ENCODE data around the gene FITM1. TPM values are rescaled to one million over a fixed set of nuclear protein-coding genes. Genes with fewer than 3 reads are reported as not detected.

The FITM1 gene
- total RNA-seq, 1 experiment from 2014 or later, result 0.88 TPM

GRCh38 chr14:24177041-24177825 lies 46.8 kb downstream of the FITM1 start:
- no peak for DNase-seq (ENCODE audit: low spot score)
- in situ Hi-C loops (cut with HindIII; ENCODE audit: low sequenced_read_pairs), result no loop called here

GRCh38 chr14:24177891-24178290 lies 47.4 kb downstream of the FITM1 start:
- in situ Hi-C loops (cut with HindIII; ENCODE audit: low sequenced_read_pairs), result no loop called here
- DNase-seq (ENCODE audit: low spot score), result no peak

DNA sequence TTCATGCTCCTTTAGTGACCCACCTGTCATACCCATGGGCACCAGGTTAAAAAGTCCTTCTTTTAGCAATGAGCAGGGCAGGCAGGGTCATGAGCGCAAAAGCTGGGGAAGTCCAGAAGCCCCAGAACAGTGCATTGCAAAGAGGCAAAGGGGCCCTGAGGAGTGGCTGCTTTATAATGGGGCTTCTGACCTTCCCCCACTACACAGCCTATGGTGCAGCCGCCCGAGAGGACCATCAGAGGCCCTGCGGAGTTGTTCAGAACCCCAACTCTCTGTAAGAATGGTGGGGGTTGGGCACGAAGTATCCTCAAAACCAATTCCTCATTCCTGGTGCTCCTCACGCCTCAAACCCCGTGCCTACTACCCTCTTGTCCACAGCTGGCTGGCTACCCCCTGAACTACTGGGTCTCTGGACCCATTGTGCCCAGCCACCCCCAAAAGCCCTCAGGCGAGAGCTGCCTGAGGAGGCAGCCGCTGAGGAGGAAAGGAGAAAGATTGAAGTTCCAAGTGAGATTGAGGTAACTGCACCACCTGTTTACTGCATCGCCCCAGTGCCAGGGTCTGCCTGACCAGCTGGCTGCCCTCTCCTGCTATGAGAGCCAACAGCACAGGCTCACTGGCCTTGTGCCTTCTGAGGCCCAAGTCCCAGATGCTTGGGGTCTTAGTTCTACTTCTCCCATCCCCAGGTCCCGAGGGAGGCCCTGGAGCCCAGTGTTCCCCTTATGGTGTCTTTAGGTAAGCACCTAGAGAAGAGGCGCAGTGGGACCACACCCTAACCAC lies 48.1 kb downstream of the FITM1 start:
- no peak for DNase-seq (ENCODE audit: low spot score)
- in situ Hi-C loops (cut with HindIII; ENCODE audit: low sequenced_read_pairs), result no loop called here

DNA sequence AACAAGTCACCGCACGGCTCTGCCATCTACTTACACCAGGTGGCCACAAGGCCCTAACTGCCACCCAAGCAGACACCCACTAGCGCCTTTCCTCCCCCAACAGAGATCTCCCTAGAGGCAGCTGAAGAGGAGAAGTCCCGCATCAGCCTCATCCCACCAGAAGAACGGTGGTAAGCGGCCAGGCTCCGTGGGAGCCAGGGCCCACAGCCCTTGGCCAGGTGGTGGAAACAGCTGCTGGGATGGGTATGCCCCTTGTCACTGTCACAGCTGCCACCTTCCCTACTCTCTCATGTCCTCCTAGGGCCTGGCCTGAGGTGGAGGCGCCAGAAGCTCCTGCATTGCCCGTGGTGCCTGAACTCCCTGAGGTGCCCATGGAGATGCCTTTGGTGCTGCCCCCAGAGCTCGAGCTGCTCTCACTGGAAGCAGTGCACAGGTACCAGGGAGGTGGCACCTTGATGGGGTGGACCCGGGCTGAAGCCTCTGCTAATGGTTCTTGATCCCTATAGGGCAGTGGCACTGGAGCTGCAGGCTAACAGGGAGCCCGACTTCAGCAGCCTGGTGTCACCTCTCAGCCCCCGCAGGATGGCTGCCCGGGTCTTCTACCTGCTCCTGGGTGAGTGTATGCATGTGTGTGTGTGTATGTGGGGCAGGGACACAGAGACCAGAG lies 49.0 kb downstream of the FITM1 start:
- in situ Hi-C loops (cut with HindIII; ENCODE audit: low sequenced_read_pairs), result no loop called here
- no peak for DNase-seq (ENCODE audit: low spot score)

DNA sequence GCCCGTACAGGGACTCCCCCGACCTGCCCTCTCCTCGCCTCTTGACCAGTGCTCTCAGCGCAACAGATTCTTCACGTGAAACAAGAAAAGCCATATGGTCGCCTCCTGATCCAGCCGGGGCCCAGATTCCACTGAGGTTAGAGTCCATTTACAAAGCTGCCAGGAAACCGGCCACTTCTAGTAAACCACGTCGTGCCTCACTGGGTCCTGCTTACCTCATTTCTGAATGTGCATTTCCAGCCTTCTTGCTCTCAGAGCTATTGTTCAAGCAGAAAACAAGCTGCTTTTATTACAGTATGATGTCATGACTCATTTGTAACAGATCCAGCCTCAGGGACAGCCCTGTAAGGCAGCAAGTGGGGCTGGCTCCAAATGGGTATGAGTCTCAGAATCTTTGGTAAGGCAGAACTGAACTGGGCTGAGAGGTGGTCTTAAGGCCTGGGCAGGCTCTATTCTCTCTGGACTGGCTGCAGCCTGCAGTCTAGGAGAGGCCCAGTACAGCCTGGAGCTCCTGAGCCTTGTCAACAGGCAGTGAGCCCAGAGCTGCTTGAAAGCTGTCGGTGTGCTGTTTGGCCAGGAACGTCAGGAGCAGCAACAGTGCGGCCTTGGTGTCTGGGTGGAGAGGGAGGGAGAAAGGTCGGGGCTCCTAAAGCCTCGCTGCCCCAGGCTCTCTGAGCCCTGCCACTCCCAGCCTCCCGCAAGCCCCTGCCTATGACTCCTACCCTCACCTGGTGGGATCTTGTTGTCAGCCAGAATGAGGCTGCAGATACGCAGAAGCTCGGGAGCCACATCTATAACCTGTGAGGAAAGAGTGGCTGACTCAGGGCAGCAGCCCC lies 49.7 kb downstream of the FITM1 start:
- DNase-seq (ENCODE audit: low spot score), result peak; percentile 61
- in situ Hi-C loops (cut with HindIII; ENCODE audit: low sequenced_read_pairs), result no loop called here

DNA sequence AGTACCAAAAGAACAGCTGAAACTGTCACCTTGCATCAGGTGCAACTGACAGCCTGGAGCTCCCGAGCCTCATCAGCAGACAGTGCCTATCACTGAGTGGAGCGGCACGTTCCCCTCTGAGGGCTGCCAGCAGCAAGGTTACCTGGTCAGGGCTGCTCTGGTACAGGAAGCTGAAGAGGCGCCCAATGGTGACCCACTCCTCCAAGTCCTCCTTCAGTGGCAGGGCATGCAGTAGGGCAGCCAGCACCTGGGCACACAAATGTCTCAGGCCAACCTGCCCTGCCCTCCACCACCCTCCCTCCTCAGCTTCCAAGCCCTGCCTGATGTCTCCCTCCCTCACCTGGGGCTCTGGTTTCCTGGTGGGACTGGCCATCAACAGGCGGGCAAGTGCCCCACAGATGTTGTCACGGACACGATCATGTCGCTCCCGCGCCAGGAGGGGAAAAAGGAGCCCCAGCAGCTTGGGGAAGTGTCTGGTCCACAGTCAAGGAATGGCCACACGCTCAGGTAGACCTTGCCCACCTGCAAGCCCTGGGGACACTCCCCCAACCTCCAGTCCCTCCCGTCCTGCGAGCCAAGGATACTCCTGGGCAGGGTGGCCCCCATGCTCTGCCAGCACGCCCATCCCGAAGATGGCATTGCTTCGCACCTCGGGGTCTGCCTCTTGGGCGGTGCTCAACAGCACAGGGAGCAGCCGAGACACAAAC lies 51.1 kb downstream of the FITM1 start:
- in situ Hi-C loops (cut with HindIII; ENCODE audit: low sequenced_read_pairs), result no loop called here
- no peak for DNase-seq (ENCODE audit: low spot score)

Other genes with a start within 250 kb of the FITM1 start
- gene DHRS4, start 176.9 kb upstream of the FITM1 start, total RNA-seq (2014; rRNA removed; shearing (Covaris generic)), result 46.2 and 62.7 TPM in 2 replicates
- gene DHRS4L2, start 141.7 kb upstream of the FITM1 start, total RNA-seq (2014; rRNA removed; shearing (Covaris generic)), result 17.3 and 28.1 TPM in 2 replicates
- 0.74 and 1.6 TPM in 2 replicates for gene CARMIL3, start 78.7 kb upstream of the FITM1 start, total RNA-seq (2014; rRNA removed; shearing (Covaris generic))
- not detected in 2 replicates for gene CPNE6, start 59.1 kb upstream of the FITM1 start, total RNA-seq (2014; rRNA removed; shearing (Covaris generic))
- 64.7 and 86.2 TPM in 2 replicates for gene PCK2, start 36.3 kb upstream of the FITM1 start, total RNA-seq (2014; rRNA removed; shearing (Covaris generic))
- 93.8 and 125 TPM in 2 replicates for gene DCAF11, start 15.9 kb upstream of the FITM1 start, total RNA-seq (2014; rRNA removed; shearing (Covaris generic))
- 1.3 and 2.8 TPM in 2 replicates for gene NRL, start 15.7 kb upstream of the FITM1 start, total RNA-seq (2014; rRNA removed; shearing (Covaris generic))
- 57.9 and 58.0 TPM in 2 replicates for gene PSME1, start 5.5 kb downstream of the FITM1 start, total RNA-seq (2014; rRNA removed; shearing (Covaris generic))
- gene EMC9, start 10.9 kb downstream of the FITM1 start, total RNA-seq (2014; rRNA removed; shearing (Covaris generic)), result 33.6 and 45.0 TPM in 2 replicates
- gene PSME2, start 16.0 kb downstream of the FITM1 start, total RNA-seq (2014; rRNA removed; shearing (Covaris generic)), result 162 and 168 TPM in 2 replicates
- 51.9 and 89.7 TPM in 2 replicates for gene RNF31, start 16.8 kb downstream of the FITM1 start, total RNA-seq (2014; rRNA removed; shearing (Covaris generic))
- 8.3 and 14.1 TPM in 2 replicates for gene IRF9, start 30.6 kb downstream of the FITM1 start, total RNA-seq (2014; rRNA removed; shearing (Covaris generic))
- gene REC8, start 41.4 kb downstream of the FITM1 start, total RNA-seq (2014; rRNA removed; shearing (Covaris generic)), result 0.31 TPM in 1 of 2 replicates, not detected in the other
- gene IPO4, start 58.2 kb downstream of the FITM1 start, total RNA-seq (2014; rRNA removed; shearing (Covaris generic)), result 79.5 and 80.4 TPM in 2 replicates
- 26.6 and 50.0 TPM in 2 replicates for gene TM9SF1, start 64.8 kb downstream of the FITM1 start, total RNA-seq (2014; rRNA removed; shearing (Covaris generic))
- not detected in 2 replicates for gene TSSK4, start 75.0 kb downstream of the FITM1 start, total RNA-seq (2014; rRNA removed; shearing (Covaris generic))
- 30.8 and 40.4 TPM in 2 replicates for gene CHMP4A, start 82.8 kb downstream of the FITM1 start, total RNA-seq (2014; rRNA removed; shearing (Covaris generic))
- gene MDP1, start 85.4 kb downstream of the FITM1 start, total RNA-seq (2014; rRNA removed; shearing (Covaris generic)), result 16.6 and 16.9 TPM in 2 replicates
- gene NEDD8, start 101.7 kb downstream of the FITM1 start, total RNA-seq (2014; rRNA removed; shearing (Covaris generic)), result 168 and 186 TPM in 2 replicates
- 116 and 132 TPM in 2 replicates for gene GMPR2, start 102.3 kb downstream of the FITM1 start, total RNA-seq (2014; rRNA removed; shearing (Covaris generic))
- 38.1 and 63.0 TPM in 2 replicates for gene TINF2, start 112.0 kb downstream of the FITM1 start, total RNA-seq (2014; rRNA removed; shearing (Covaris generic))
- gene TGM1, start 132.5 kb downstream of the FITM1 start, total RNA-seq (2014; rRNA removed; shearing (Covaris generic)), result 0.10 TPM in 1 of 2 replicates, not detected in the other
- 19.0 and 23.6 TPM in 2 replicates for gene RABGGTA, start 140.9 kb downstream of the FITM1 start, total RNA-seq (2014; rRNA removed; shearing (Covaris generic))
- gene DHRS1, start 169.1 kb downstream of the FITM1 start, total RNA-seq (2014; rRNA removed; shearing (Covaris generic)), result 3.8 and 11.4 TPM in 2 replicates
- 28.7 and 28.9 TPM in 2 replicates for gene NOP9, start 169.2 kb downstream of the FITM1 start, total RNA-seq (2014; rRNA removed; shearing (Covaris generic))
- gene CIDEB, start 177.3 kb downstream of the FITM1 start, total RNA-seq (2014; rRNA removed; shearing (Covaris generic)), result 1.7 TPM in 1 of 2 replicates, not detected in the other
- gene LTB4R2, start 179.5 kb downstream of the FITM1 start, total RNA-seq (2014; rRNA removed; shearing (Covaris generic)), result 1.8 and 5.4 TPM in 2 replicates
- gene LTB4R, start 180.8 kb downstream of the FITM1 start, total RNA-seq (2014; rRNA removed; shearing (Covaris generic)), result 1.6 and 5.7 TPM in 2 replicates
- not detected in 2 replicates for gene ADCY4, start 204.4 kb downstream of the FITM1 start, total RNA-seq (2014; rRNA removed; shearing (Covaris generic))
- gene RIPK3, start 209.3 kb downstream of the FITM1 start, total RNA-seq (2014; rRNA removed; shearing (Covaris generic)), result not detected in 2 replicates
- gene NFATC4, start 237.5 kb downstream of the FITM1 start, total RNA-seq (2014; rRNA removed; shearing (Covaris generic)), result 41.4 and 45.5 TPM in 2 replicates

Data from G401 (cell line).